ENCODE measurements around the gene ADGRG4.

ADGRG4 gene

GRCh38 chrX:136306182-136306581, 5.4 kb downstream of the ADGRG4 start:
- Histone ChIP-seq H3K4me1 (ENCODE audit: control insufficient read depth, low read depth, low read length) (no peaks in the 10 kb centered on the region), H3K9ac (ENCODE audit: low read length) (no peak overlapping the region), H3K4me3 (ENCODE audit: low read length) (no peak overlapping the region), H3K27ac (ENCODE audit: low read length) (no peak overlapping the region), H3K27me3 (ENCODE audit: control insufficient read depth, insufficient read depth, low read length) (no peaks in the 10 kb centered on the region), H3K9me3 (ENCODE audit: control insufficient read depth, low read depth, low read length) (peaks cover 25% of the 10 kb centered on the region), H3K36me3 (ENCODE audit: control insufficient read depth, low read depth, low read length) (no peaks in the 10 kb centered on the region)

GRCh38 chrX:136307471-136307870, 6.7 kb downstream of the ADGRG4 start:
- no peak overlapping the region for H3K27ac ChIP-seq (ENCODE audit: low read length)

GRCh38 chrX:136310411-136310810, 9.6 kb downstream of the ADGRG4 start:
- no peaks in the 10 kb centered on the region for H3K4me1 ChIP-seq (ENCODE audit: control insufficient read depth, low read depth, low read length)
- no peaks in the 10 kb centered on the region for H3K27me3 ChIP-seq (ENCODE audit: control insufficient read depth, insufficient read depth, low read length)
- H3K4me3 ChIP-seq (ENCODE audit: low read length) = no peak overlapping the region
- H3K9ac ChIP-seq (ENCODE audit: low read length) = no peak overlapping the region
- no peaks in the 10 kb centered on the region for H3K36me3 ChIP-seq (ENCODE audit: control insufficient read depth, low read depth, low read length)
- H3K27ac ChIP-seq (ENCODE audit: low read length) = no peak overlapping the region
- H3K9me3 ChIP-seq (ENCODE audit: control insufficient read depth, low read depth, low read length) = peaks cover 8% of the 10 kb centered on the region

More at GRCh38 chrX:136307471-136307870, 6.7 kb downstream of the ADGRG4 start:
- Histone ChIP-seq H3K9me3 (ENCODE audit: control insufficient read depth, low read depth, low read length) (peaks cover 26% of the 10 kb centered on the region), H3K4me3 (ENCODE audit: low read length) (no peak overlapping the region), H3K36me3 (ENCODE audit: control insufficient read depth, low read depth, low read length) (no peaks in the 10 kb centered on the region), H3K9ac (ENCODE audit: low read length) (no peak overlapping the region), H3K4me1 (ENCODE audit: control insufficient read depth, low read depth, low read length) (no peaks in the 10 kb centered on the region), H3K27me3 (ENCODE audit: control insufficient read depth, insufficient read depth, low read length) (no peaks in the 10 kb centered on the region)

- Histone ChIP-seq H3K9me3 (ENCODE audit: control insufficient read depth, low read depth, low read length) (no peaks in the 10 kb centered on the region), H3K27me3 (ENCODE audit: control insufficient read depth, insufficient read depth, low read length) (no peaks in the 10 kb centered on the region), H3K9ac (ENCODE audit: low read length) (no peak overlapping the region), H3K4me3 (ENCODE audit: low read length) (no peak overlapping the region), H3K4me1 (ENCODE audit: control insufficient read depth, low read depth, low read length) (no peaks in the 10 kb centered on the region), H3K36me3 (ENCODE audit: control insufficient read depth, low read depth, low read length) (no peaks in the 10 kb centered on the region), H3K27ac (ENCODE audit: low read length) (no peak overlapping the region)
Measured at GRCh38 chrX:136318156-136318555, 17.4 kb downstream of the ADGRG4 start.

- H3K36me3 ChIP-seq (ENCODE audit: control insufficient read depth, low read depth, low read length) = no peaks in the 10 kb centered on the region
- H3K27ac ChIP-seq (ENCODE audit: low read length) = no peak overlapping the region
- no peaks in the 10 kb centered on the region for H3K4me1 ChIP-seq (ENCODE audit: control insufficient read depth, low read depth, low read length)
- H3K9ac ChIP-seq (ENCODE audit: low read length) = no peak overlapping the region
- H3K9me3 ChIP-seq (ENCODE audit: control insufficient read depth, low read depth, low read length) = peaks cover 5% of the 10 kb centered on the region
- no peaks in the 10 kb centered on the region for H3K27me3 ChIP-seq (ENCODE audit: control insufficient read depth, insufficient read depth, low read length)
- H3K4me3 ChIP-seq (ENCODE audit: low read length) = no peak overlapping the region
Measured at GRCh38 chrX:136318895-136319597, 18.3 kb downstream of the ADGRG4 start.

- Histone ChIP-seq H3K9me3 (ENCODE audit: control insufficient read depth, low read depth, low read length) (peaks cover 5% of the 10 kb centered on the region), H3K4me1 (ENCODE audit: control insufficient read depth, low read depth, low read length) (no peaks in the 10 kb centered on the region), H3K27me3 (ENCODE audit: control insufficient read depth, insufficient read depth, low read length) (no peaks in the 10 kb centered on the region), H3K9ac (ENCODE audit: low read length) (no peak overlapping the region), H3K4me3 (ENCODE audit: low read length) (no peak overlapping the region), H3K36me3 (ENCODE audit: control insufficient read depth, low read depth, low read length) (no peaks in the 10 kb centered on the region), H3K27ac (ENCODE audit: low read length) (no peak overlapping the region)
Measured at GRCh38 chrX:136319600-136319999, 18.8 kb downstream of the ADGRG4 start.

GRCh38 chrX:136321532-136321931, 20.8 kb downstream of the ADGRG4 start:
- Histone ChIP-seq H3K27me3 (ENCODE audit: control insufficient read depth, insufficient read depth, low read length) (no peaks in the 10 kb centered on the region), H3K4me3 (ENCODE audit: low read length) (no peak overlapping the region), H3K27ac (ENCODE audit: low read length) (no peak overlapping the region), H3K4me1 (ENCODE audit: control insufficient read depth, low read depth, low read length) (no peaks in the 10 kb centered on the region), H3K9me3 (ENCODE audit: control insufficient read depth, low read depth, low read length) (peaks cover 8% of the 10 kb centered on the region), H3K36me3 (ENCODE audit: control insufficient read depth, low read depth, low read length) (no peaks in the 10 kb centered on the region), H3K9ac (ENCODE audit: low read length) (no peak overlapping the region)

GRCh38 chrX:136322064-136322463, 21.3 kb downstream of the ADGRG4 start:
- H3K9me3 ChIP-seq (ENCODE audit: control insufficient read depth, low read depth, low read length) = peaks cover 8% of the 10 kb centered on the region
- no peak overlapping the region for H3K9ac ChIP-seq (ENCODE audit: low read length)
- H3K27ac ChIP-seq (ENCODE audit: low read length) = no peak overlapping the region
- H3K27me3 ChIP-seq (ENCODE audit: control insufficient read depth, insufficient read depth, low read length) = no peaks in the 10 kb centered on the region
- no peaks in the 10 kb centered on the region for H3K36me3 ChIP-seq (ENCODE audit: control insufficient read depth, low read depth, low read length)
- no peak overlapping the region for H3K4me3 ChIP-seq (ENCODE audit: low read length)
- H3K4me1 ChIP-seq (ENCODE audit: control insufficient read depth, low read depth, low read length) = no peaks in the 10 kb centered on the region

GRCh38 chrX:136325377-136325776, 24.6 kb downstream of the ADGRG4 start:
- H3K27me3 ChIP-seq (ENCODE audit: control insufficient read depth, insufficient read depth, low read length) = no peaks in the 10 kb centered on the region
- no peaks in the 10 kb centered on the region for H3K36me3 ChIP-seq (ENCODE audit: control insufficient read depth, low read depth, low read length)
- no peak overlapping the region for H3K4me3 ChIP-seq (ENCODE audit: low read length)
- no peak overlapping the region for H3K27ac ChIP-seq (ENCODE audit: low read length)
- no peak overlapping the region for H3K9ac ChIP-seq (ENCODE audit: low read length)
- H3K4me1 ChIP-seq (ENCODE audit: control insufficient read depth, low read depth, low read length) = no peaks in the 10 kb centered on the region
- peaks cover 16% of the 10 kb centered on the region for H3K9me3 ChIP-seq (ENCODE audit: control insufficient read depth, low read depth, low read length)

- H3K36me3 ChIP-seq (ENCODE audit: control insufficient read depth, low read depth, low read length) = no peaks in the 10 kb centered on the region
- no peak overlapping the region for H3K9ac ChIP-seq (ENCODE audit: low read length)
- no peak overlapping the region for H3K27ac ChIP-seq (ENCODE audit: low read length)
- peaks cover 11% of the 10 kb centered on the region for H3K9me3 ChIP-seq (ENCODE audit: control insufficient read depth, low read depth, low read length)
- no peaks in the 10 kb centered on the region for H3K4me1 ChIP-seq (ENCODE audit: control insufficient read depth, low read depth, low read length)
- no peak overlapping the region for H3K4me3 ChIP-seq (ENCODE audit: low read length)
- H3K27me3 ChIP-seq (ENCODE audit: control insufficient read depth, insufficient read depth, low read length) = no peaks in the 10 kb centered on the region
Measured at GRCh38 chrX:136328933-136329332, 28.2 kb downstream of the ADGRG4 start.

GRCh38 chrX:136336623-136337022, 35.9 kb downstream of the ADGRG4 start:
- H3K27ac ChIP-seq (ENCODE audit: low read length) = no peak overlapping the region
- no peak overlapping the region for H3K4me3 ChIP-seq (ENCODE audit: low read length)
- H3K36me3 ChIP-seq (ENCODE audit: control insufficient read depth, low read depth, low read length) = no peaks in the 10 kb centered on the region
- H3K4me1 ChIP-seq (ENCODE audit: control insufficient read depth, low read depth, low read length) = no peaks in the 10 kb centered on the region
- H3K27me3 ChIP-seq (ENCODE audit: control insufficient read depth, insufficient read depth, low read length) = no peaks in the 10 kb centered on the region
- H3K9me3 ChIP-seq (ENCODE audit: control insufficient read depth, low read depth, low read length) = peaks cover 6% of the 10 kb centered on the region
- no peak overlapping the region for H3K9ac ChIP-seq (ENCODE audit: low read length)

GRCh38 chrX:136339702-136340101, 38.9 kb downstream of the ADGRG4 start:
- Histone ChIP-seq H3K9ac (ENCODE audit: low read length) (no peak overlapping the region), H3K9me3 (ENCODE audit: control insufficient read depth, low read depth, low read length) (peaks cover 11% of the 10 kb centered on the region), H3K27ac (ENCODE audit: low read length) (no peak overlapping the region), H3K4me1 (ENCODE audit: control insufficient read depth, low read depth, low read length) (no peaks in the 10 kb centered on the region), H3K36me3 (ENCODE audit: control insufficient read depth, low read depth, low read length) (no peaks in the 10 kb centered on the region), H3K27me3 (ENCODE audit: control insufficient read depth, insufficient read depth, low read length) (no peaks in the 10 kb centered on the region), H3K4me3 (ENCODE audit: low read length) (no peak overlapping the region)

Measured in iPS-18a (cell line).